Karpas-422 (cell line): ENCODE data around the gene CLEC4A. TPM values are rescaled to one million over a fixed set of nuclear protein-coding genes. Genes with fewer than 3 reads are reported as not detected.
"Not testable (repeated sequence)": the region's sequence is repeated elsewhere in the genome, so short reads cannot be mapped to it uniquely, and the experiment has no call there.

ENCODE experiments used
- DNase-seq: peaks from one replicate; pipeline ENCODE4 v3.0.0-alpha.2; 2015
- H2AFZ ChIP-seq: fragments of 200-600 bp; sonication (generic); 2 replicates; pipeline ENCODE4 v1.6.1; 2014; ENCODE audit warnings: antibody characterized with exemption, low read length, mixed read lengths
- H3K27ac ChIP-seq: fragments of 200-600 bp; sonication (generic); 2 replicates; pipeline ENCODE4 v1.5.1; 2014; ENCODE audit warnings: mild to moderate bottlenecking, low read length, moderate library complexity
- H3K27me3 ChIP-seq: fragments of 200-600 bp; sonication (generic); 2 replicates; pipeline ENCODE4 v1.6.1; 2014; ENCODE audit warnings: low read length, mixed read lengths
- H3K36me3 ChIP-seq: fragments of 200-600 bp; sonication (generic); 2 replicates; pipeline ENCODE4 v1.6.1; 2014; ENCODE audit warnings: low read length, mixed read lengths; ENCODE audit not compliant: insufficient read depth
- H3K4me1 ChIP-seq: fragments of 200-600 bp; sonication (generic); 2 replicates; pipeline ENCODE4 v1.6.1; 2014; ENCODE audit warnings: mild to moderate bottlenecking, low read length, mixed read lengths
- H3K4me2 ChIP-seq: fragments of 200-600 bp; sonication (generic); 2 replicates; pipeline ENCODE4 v1.6.1; 2014; ENCODE audit warnings: low read length, low read depth, mild to moderate bottlenecking; ENCODE audit not compliant: poor library complexity, severe bottlenecking
- H3K4me3 ChIP-seq: fragments of 200-600 bp; sonication (generic); 2 replicates; pipeline ENCODE4 v1.5.1; 2014; ENCODE audit warnings: mild to moderate bottlenecking, antibody characterized with exemption, low read length, mixed read lengths
- H3K79me2 ChIP-seq: fragments of 200-600 bp; sonication (generic); 2 replicates; pipeline ENCODE4 v1.6.1; 2014; ENCODE audit warnings: mild to moderate bottlenecking, low read length, mixed read lengths
- H3K9ac ChIP-seq: fragments of 200-600 bp; sonication (generic); 2 replicates; pipeline ENCODE4 v1.6.0; 2014; ENCODE audit warnings: low read length
- H3K9me2 ChIP-seq: fragments of 200-600 bp; sonication (generic), shearing (Covaris generic); replicated peaks from 2 replicates; pipeline ENCODE4 v1.6.0; 2014; ENCODE audit warnings: mild to moderate bottlenecking, low read length, moderate library complexity; ENCODE audit not compliant: insufficient read depth
- H3K9me3 ChIP-seq: fragments of 300-700, 200-600 bp; sonication (generic); 2 replicates; pipeline ENCODE4 v1.6.1; 2014; ENCODE audit warnings: low read length, mixed read lengths
- H4K20me1 ChIP-seq: fragments of 200-600 bp; sonication (generic); 2 replicates; pipeline ENCODE4 v1.6.1; 2014; ENCODE audit warnings: mild to moderate bottlenecking, antibody characterized with exemption, low read length, low read depth; ENCODE audit not compliant: insufficient read depth
- total RNA-seq: library from RNA; depleted of rRNA; stranded (reverse); fragments of >200 nt; shearing (Covaris generic); gene quantifications from 2 replicates; pipeline ENCODE4 v1.2.3, GENCODE V29; 2014; ENCODE audit warnings: low replicate concordance

CLEC4A gene
- total RNA-seq, 1 experiment from 2014 or later, result not detected

- Histone ChIP-seq H3K36me3 (peaks cover 33% of the 10 kb centered on the region), H3K79me2 (peaks cover 2% of the 10 kb centered on the region; the same call in 1 of the 2 replicates), H3K27me3 (no peaks in the 10 kb centered on the region), H3K4me1 (no peaks in the 10 kb centered on the region), H3K9me2 (no peaks in the 10 kb centered on the region), H3K4me3 (no peak overlapping the region), H3K4me2 (no peak overlapping the region), H3K9me3 (no peaks in the 10 kb centered on the region), H2AFZ (no peak overlapping the region), H3K27ac (no peak overlapping the region), H3K9ac (no peak overlapping the region), H4K20me1 (no peaks in the 10 kb centered on the region)
- DNase-seq, result no peak
Observed at GRCh38 chr12:8099235-8099634, 24.2 kb upstream of the CLEC4A start.

GRCh38 chr12:8108808-8109398, 14.5 kb upstream of the CLEC4A start:
- Histone ChIP-seq H3K9me3 (no peaks in the 10 kb centered on the region), H2AFZ (0 out of 2 replicates have a peak overlapping the region, but pooled peaks have one; percentile 0), H3K79me2 (no peaks in the 10 kb centered on the region), H3K4me3 (no peak overlapping the region), H3K9ac (0 out of 2 replicates have a peak overlapping the region, but pooled peaks have one; percentile 28), H4K20me1 (no peaks in the 10 kb centered on the region), H3K36me3 (no peaks in the 10 kb centered on the region), H3K27ac (no peak overlapping the region), H3K4me2 (peak overlapping the region; percentile 24), H3K9me2 (no peaks in the 10 kb centered on the region), H3K27me3 (no peaks in the 10 kb centered on the region), H3K4me1 (peaks cover 4% of the 10 kb centered on the region; the same call in 1 of the 2 replicates)
- DNase-seq, result peak; percentile 88

- not testable (repeated sequence) for H2AFZ ChIP-seq, H3K36me3 ChIP-seq, H3K79me2 ChIP-seq
Observed at GRCh38 chr12:8113117-8113516, 10.3 kb upstream of the CLEC4A start.

GRCh38 chr12:8120072-8120713, 3.2 kb upstream of the CLEC4A start:
- Histone ChIP-seq H2AFZ (no peak overlapping the region), H3K27ac (no peak overlapping the region), H3K4me1 (peaks cover 6% of the 10 kb centered on the region), H3K9me2 (no peaks in the 10 kb centered on the region), H3K79me2 (no peaks in the 10 kb centered on the region), H3K4me3 (no peak overlapping the region), H4K20me1 (no peaks in the 10 kb centered on the region), H3K27me3 (no peaks in the 10 kb centered on the region), H3K4me2 (no peak overlapping the region), H3K36me3 (no peaks in the 10 kb centered on the region), H3K9ac (no peak overlapping the region), H3K9me3 (no peaks in the 10 kb centered on the region)
- no peak for DNase-seq

More at GRCh38 chr12:8113117-8113516, 10.3 kb upstream of the CLEC4A start:
- H3K4me1 ChIP-seq, H3K27me3 ChIP-seq, H3K9ac ChIP-seq, H4K20me1 ChIP-seq, H3K4me3 ChIP-seq, DNase-seq, H3K4me2 ChIP-seq, H3K9me3 ChIP-seq, H3K9me2 ChIP-seq, H3K27ac ChIP-seq: not testable (repeated sequence)

- Histone ChIP-seq H3K79me2 (no peaks in the 10 kb centered on the region), H3K9me2 (no peaks in the 10 kb centered on the region), H3K9ac (no peak overlapping the region), H3K4me2 (no peak overlapping the region), H3K27me3 (no peaks in the 10 kb centered on the region), H3K36me3 (no peaks in the 10 kb centered on the region), H3K9me3 (no peaks in the 10 kb centered on the region), H4K20me1 (no peaks in the 10 kb centered on the region), H2AFZ (no peak overlapping the region), H3K4me3 (no peak overlapping the region), H3K27ac (no peak overlapping the region), H3K4me1 (peaks cover 6% of the 10 kb centered on the region)
- peak; percentile 5 for DNase-seq
Observed at GRCh38 chr12:8127138-8127537, 3.7 kb downstream of the CLEC4A start.

- not testable (repeated sequence) for H4K20me1 ChIP-seq, H3K9ac ChIP-seq, H2AFZ ChIP-seq, H3K4me3 ChIP-seq, H3K4me2 ChIP-seq, H3K9me2 ChIP-seq, H3K27me3 ChIP-seq, H3K4me1 ChIP-seq, H3K79me2 ChIP-seq, H3K9me3 ChIP-seq, H3K36me3 ChIP-seq, H3K27ac ChIP-seq
- DNase-seq, result peak; percentile 23
Observed at GRCh38 chr12:8133636-8134397, 10.4 kb downstream of the CLEC4A start.

GRCh38 chr12:8134398-8134930, 11.0 kb downstream of the CLEC4A start:
- H3K9me2 ChIP-seq, H3K4me1 ChIP-seq, H3K27ac ChIP-seq, H2AFZ ChIP-seq, H3K27me3 ChIP-seq, H3K4me2 ChIP-seq, H3K36me3 ChIP-seq, H4K20me1 ChIP-seq, H3K4me3 ChIP-seq, H3K9me3 ChIP-seq, H3K9ac ChIP-seq, H3K79me2 ChIP-seq: not testable (repeated sequence)
- DNase-seq, result peak; percentile 9

- DNase-seq, H3K27me3 ChIP-seq, H3K4me3 ChIP-seq, H3K27ac ChIP-seq, H3K9me3 ChIP-seq, H3K4me1 ChIP-seq, H2AFZ ChIP-seq, H3K9ac ChIP-seq, H3K4me2 ChIP-seq, H3K9me2 ChIP-seq, H4K20me1 ChIP-seq, H3K79me2 ChIP-seq, H3K36me3 ChIP-seq: not testable (repeated sequence)
Observed at GRCh38 chr12:8141647-8142046, 18.2 kb downstream of the CLEC4A start.
